Fibroblast of lung (primary cell): ENCODE results near the gene HPSE2. TPM values are rescaled to one million over a fixed set of nuclear protein-coding genes. Genes with fewer than 3 reads are reported as not detected.

Experiments
- DNase-seq, 2 donors: peaks; one replicate each; pipeline versions ENCODE4 v3.0.0 to v3.0.0-alpha.2; 2010; ENCODE audit warnings: low read depth in 2 of 2
- H2AFZ ChIP-seq: 2 replicates; pipeline ENCODE4 v1.5.1; 2012; ENCODE audit warnings: low read length, control low read depth, inconsistent platforms
- H3K27ac ChIP-seq: 2 replicates; pipeline ENCODE4 v1.5.1; 2011; ENCODE audit warnings: low read length, control low read depth; ENCODE audit not compliant: insufficient read depth
- H3K27me3 ChIP-seq: 2 replicates; pipeline ENCODE4 v1.5.1; 2011; ENCODE audit warnings: mild to moderate bottlenecking, low read length; ENCODE audit not compliant: control insufficient read depth, insufficient read depth
- H3K36me3 ChIP-seq: 2 replicates; pipeline ENCODE4 v1.5.1; 2011; ENCODE audit warnings: low read length; ENCODE audit not compliant: control insufficient read depth, insufficient read depth
- H3K4me1 ChIP-seq: 2 replicates; pipeline ENCODE4 v1.5.1; 2011; ENCODE audit warnings: low read length; ENCODE audit not compliant: control insufficient read depth, insufficient read depth; ENCODE audit errors: extremely low read depth
- H3K4me2 ChIP-seq: 2 replicates; pipeline ENCODE4 v1.5.1; 2011; ENCODE audit warnings: low read length, control low read depth; ENCODE audit not compliant: insufficient read depth; ENCODE audit errors: extremely low read depth
- H3K4me3 ChIP-seq, 4 experiments: fragments of 200-600 bp in 1 of 4; sonication (generic) in 1 of 4; replicated peaks in 1 of 4; 2 replicates each; pipeline ENCODE4 v1.5.1; 2011 to 2016; ENCODE audit warnings: low read length in 4 of 4, low read depth in 3 of 4, mild to moderate bottlenecking in 3 of 4, control low read depth in 2 of 4, inconsistent platforms in 1 of 4, mixed read lengths in 1 of 4; ENCODE audit not compliant: insufficient read depth in 1 of 4; ENCODE audit errors: control extremely low read depth in 1 of 4
- H3K79me2 ChIP-seq: 2 replicates; pipeline ENCODE4 v1.5.1; 2012; ENCODE audit warnings: mild to moderate bottlenecking, low read length, inconsistent platforms; ENCODE audit not compliant: control insufficient read depth, insufficient read depth
- H3K9ac ChIP-seq: 2 replicates; pipeline ENCODE4 v1.5.1; 2011; ENCODE audit warnings: mild to moderate bottlenecking, low read length, control low read depth; ENCODE audit not compliant: insufficient read depth
- H3K9me3 ChIP-seq: 2 replicates; pipeline ENCODE4 v1.5.1; 2012; ENCODE audit warnings: low read depth, low read length; ENCODE audit not compliant: control insufficient read depth, insufficient read depth
- H4K20me1 ChIP-seq: 2 replicates; pipeline ENCODE4 v1.5.1; 2011; ENCODE audit warnings: low read length; ENCODE audit not compliant: control insufficient read depth, insufficient read depth; ENCODE audit errors: extremely low read depth
- EZH2 ChIP-seq: IDR thresholded peaks from 2 replicates; pipeline ENCODE4 v1.5.1; 2012; ENCODE audit warnings: low read length, control low read depth, mild to moderate bottlenecking; ENCODE audit errors: missing control alignments
- polyA plus RNA-seq, 2 donors: library from polyadenylated mRNA; depleted of rRNA in 1 of 2; stranded (reverse) in 1 of 2; unstranded in 1 of 2; fragments of >200 nt; gene quantifications; 2 replicates each; pipeline ENCODE4 v1.2.1, GENCODE V29; 2011 to 2012; ENCODE audit warnings: missing spikeins in 1 of 2
- total RNA-seq: library from RNA; depleted of rRNA; stranded (reverse); fragments of >200 nt; gene quantifications from 2 replicates; pipeline ENCODE4 v1.2.1, GENCODE V29; 2014
- TF ChIP-seq, protein P1 (sequence below), 2 donors: IDR thresholded peaks in 1 of 2; conservative IDR thresholded peaks in 1 of 2; 1 replicate in 1 of 2; 2 replicates in 1 of 2; pipeline ENCODE4 v1.5.1; 2011 to 2012; ENCODE audit warnings: low read length in 2 of 2, control low read depth in 1 of 2, inconsistent platforms in 1 of 2, low read depth in 1 of 2, mild to moderate bottlenecking in 1 of 2

The HPSE2 gene
- total and polyA plus RNA-seq, 2 donors (not counting 1 experiment from before 2014, with no cell fraction given): 0.02 to 0.17 TPM

DNA sequence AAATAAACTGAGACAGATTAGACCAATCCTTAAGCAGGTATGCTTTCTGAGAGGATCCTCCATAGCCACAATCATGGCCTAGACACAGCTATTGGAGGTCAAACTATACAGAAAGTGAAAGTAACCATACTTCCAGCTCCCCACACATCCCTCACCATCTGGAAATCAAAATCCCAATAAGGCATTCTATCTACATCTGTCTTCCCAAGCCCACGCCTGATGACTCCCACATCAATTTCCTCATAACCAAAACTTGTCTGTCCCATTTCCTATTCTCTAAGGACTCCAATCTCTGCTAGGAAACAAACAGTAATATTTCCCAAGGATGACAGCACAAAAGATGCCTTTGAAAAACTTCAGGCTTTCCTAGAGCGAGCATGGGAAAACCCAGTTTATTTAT lies 541.6 kb downstream of the HPSE2 start:
- Histone ChIP-seq H3K9ac (no peak overlapping the region), H4K20me1 (no peaks in the 10 kb centered on the region), H3K27me3 (no peaks in the 10 kb centered on the region), H3K27ac (no peak overlapping the region), H3K4me1 (no peaks in the 10 kb centered on the region), H3K79me2 (no peaks in the 10 kb centered on the region), H3K36me3 (no peaks in the 10 kb centered on the region), H2AFZ (no peak overlapping the region), H3K4me2 (no peak overlapping the region), H3K9me3 (no peaks in the 10 kb centered on the region), H3K4me3 (no peak overlapping the region)
- TF ChIP-seq EZH2: no peak
- TF ChIP-seq, protein P1, sequence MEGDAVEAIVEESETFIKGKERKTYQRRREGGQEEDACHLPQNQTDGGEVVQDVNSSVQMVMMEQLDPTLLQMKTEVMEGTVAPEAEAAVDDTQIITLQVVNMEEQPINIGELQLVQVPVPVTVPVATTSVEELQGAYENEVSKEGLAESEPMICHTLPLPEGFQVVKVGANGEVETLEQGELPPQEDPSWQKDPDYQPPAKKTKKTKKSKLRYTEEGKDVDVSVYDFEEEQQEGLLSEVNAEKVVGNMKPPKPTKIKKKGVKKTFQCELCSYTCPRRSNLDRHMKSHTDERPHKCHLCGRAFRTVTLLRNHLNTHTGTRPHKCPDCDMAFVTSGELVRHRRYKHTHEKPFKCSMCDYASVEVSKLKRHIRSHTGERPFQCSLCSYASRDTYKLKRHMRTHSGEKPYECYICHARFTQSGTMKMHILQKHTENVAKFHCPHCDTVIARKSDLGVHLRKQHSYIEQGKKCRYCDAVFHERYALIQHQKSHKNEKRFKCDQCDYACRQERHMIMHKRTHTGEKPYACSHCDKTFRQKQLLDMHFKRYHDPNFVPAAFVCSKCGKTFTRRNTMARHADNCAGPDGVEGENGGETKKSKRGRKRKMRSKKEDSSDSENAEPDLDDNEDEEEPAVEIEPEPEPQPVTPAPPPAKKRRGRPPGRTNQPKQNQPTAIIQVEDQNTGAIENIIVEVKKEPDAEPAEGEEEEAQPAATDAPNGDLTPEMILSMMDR (conservative IDR thresholded peaks at IDR 0.05 in 1 of 2, IDR thresholded peaks at IDR 0.05 in 1 of 2; ENCODE audit: low read depth in 1 of 2, low read length in 2 of 2): no peak
- DNase-seq: peak in 1 of 2 donors; percentile 20

DNA sequence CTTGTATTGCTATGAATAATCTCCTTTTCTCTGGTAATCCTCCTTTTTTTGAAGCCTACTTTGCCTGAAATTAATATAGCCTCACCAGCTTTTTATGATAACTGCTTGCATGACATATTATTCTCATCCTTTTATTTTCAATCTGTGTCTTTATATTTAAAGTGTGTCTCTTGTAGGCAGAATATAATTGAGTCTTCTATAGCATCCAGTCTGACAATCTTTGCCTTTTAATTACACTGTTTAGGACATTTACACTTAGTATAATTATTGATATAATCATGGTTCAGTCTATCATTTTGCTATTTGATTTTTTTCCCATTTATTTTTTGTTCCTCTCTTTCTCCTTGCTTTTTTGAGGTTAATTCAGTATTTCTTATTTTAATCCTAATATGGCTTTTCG lies 548.0 kb downstream of the HPSE2 start:
- Histone ChIP-seq H3K79me2 (no peaks in the 10 kb centered on the region), H3K27me3 (no peaks in the 10 kb centered on the region), H3K4me1 (no peaks in the 10 kb centered on the region), H3K4me3 (no peak overlapping the region), H4K20me1 (no peaks in the 10 kb centered on the region), H3K9me3 (no peaks in the 10 kb centered on the region), H3K27ac (no peak overlapping the region), H2AFZ (no peak overlapping the region), H3K9ac (no peak overlapping the region), H3K4me2 (no peak overlapping the region), H3K36me3 (no peaks in the 10 kb centered on the region)
- no peak for DNase-seq
- TF ChIP-seq, protein P1 (conservative IDR thresholded peaks at IDR 0.05 in 1 of 2, IDR thresholded peaks at IDR 0.05 in 1 of 2; ENCODE audit: low read depth in 1 of 2, low read length in 2 of 2): no peak
- TF ChIP-seq EZH2: no peak

DNA sequence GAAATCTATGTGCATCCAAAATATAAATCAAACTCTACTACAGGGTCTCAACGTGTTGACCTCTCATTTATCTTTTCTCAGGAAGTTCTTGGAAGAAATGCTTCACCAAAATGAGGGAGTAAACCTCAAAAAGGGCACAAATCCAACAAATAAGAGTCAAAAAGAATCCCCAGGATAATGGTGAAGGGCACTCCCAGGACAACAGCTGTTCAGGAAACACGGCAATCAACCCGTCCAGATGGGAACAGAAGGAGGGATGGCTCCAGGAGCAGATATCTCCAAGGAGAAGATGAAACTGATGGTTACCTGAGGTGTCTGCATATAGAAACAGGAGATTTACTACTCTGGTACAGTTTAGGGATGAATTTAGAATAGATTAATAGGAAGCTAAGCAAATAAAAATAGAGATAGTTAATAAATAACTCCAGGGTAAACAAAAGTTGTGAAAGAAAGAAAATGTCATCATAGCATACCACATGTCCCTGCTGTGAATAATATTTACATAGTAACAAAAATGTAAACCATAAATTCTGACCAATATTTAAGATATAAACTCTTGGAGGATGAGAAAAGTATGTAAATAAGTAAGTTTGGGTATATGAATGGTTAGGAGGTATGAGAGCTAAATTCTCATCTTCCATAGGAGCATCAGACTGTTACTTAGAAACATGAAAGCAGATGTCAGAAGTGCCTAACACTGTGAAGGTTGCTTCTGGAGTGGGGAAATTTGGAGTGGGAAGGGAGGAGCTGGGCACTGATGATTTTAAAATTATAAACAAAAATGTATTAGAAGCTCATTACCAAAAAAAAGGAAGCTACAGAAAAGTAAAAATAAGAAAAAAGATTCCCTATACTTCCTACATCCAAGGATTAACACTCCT lies 551.4 kb downstream of the HPSE2 start:
- Histone ChIP-seq H3K27me3 (no peaks in the 10 kb centered on the region), H3K4me2 (no peak overlapping the region), H3K4me3 (no peak overlapping the region), H3K4me1 (no peaks in the 10 kb centered on the region), H3K9ac (no peak overlapping the region), H3K79me2 (no peaks in the 10 kb centered on the region), H4K20me1 (no peaks in the 10 kb centered on the region), H3K9me3 (no peaks in the 10 kb centered on the region), H2AFZ (no peak overlapping the region), H3K36me3 (no peaks in the 10 kb centered on the region), H3K27ac (no peak overlapping the region)
- TF ChIP-seq, protein P1 (conservative IDR thresholded peaks at IDR 0.05 in 1 of 2, IDR thresholded peaks at IDR 0.05 in 1 of 2; ENCODE audit: low read depth in 1 of 2, low read length in 2 of 2): no peak
- no peak for TF ChIP-seq EZH2
- peak in 1 of 2 donors; percentile 19 for DNase-seq
